Panc1 (cell line): ENCODE results near the gene SMIM15. TPM values are rescaled to one million over a fixed set of nuclear protein-coding genes. Genes with fewer than 3 reads are reported as not detected.
A peak's percentile ranks its signal among the peaks of the same experiment; 100 is the strongest.

Experiments used
- ATAC-seq: fragments of 200-7000 bp; cut with Tn5 transposase; 2 replicates; pipeline ENCODE4 v1.9.1; 2020; ENCODE audit warnings: mild to moderate bottlenecking, moderate library complexity
- BruUV-seq: library from RNA; stranded (reverse); fragments of 400-500 nt; replicated peaks from 2 replicates; lab custom pipeline; 2021; lab: Mats Ljungman, UMichigan
- CTCF ChIA-PET: fragments of 300-600 bp; sonication (Branson Sonifier 250); formaldehyde crosslinking; loops from one replicate; lab custom pipeline; 2022; ENCODE audit warnings: antibody characterized with exemption; lab: Charles Lee
- POLR2A ChIA-PET: fragments of 300-600 bp; sonication (Branson Sonifier 250); formaldehyde crosslinking; loops from one replicate; lab custom pipeline; 2022; ENCODE audit warnings: antibody characterized with exemption; lab: Charles Lee
- DNase-seq: peaks from one replicate; pipeline ENCODE4 v3.0.0-alpha.2; 2010; ENCODE audit warnings: low read depth, low spot score
- H3K27ac ChIP-seq: 2 replicates; pipeline ENCODE4 v1.5.1; 2011; ENCODE audit warnings: mild to moderate bottlenecking, low read length, inconsistent platforms
- H3K27me3 ChIP-seq: fragments of 200-500 bp; sonication (Bioruptor generic); 2 replicates; pipeline ENCODE4 v1.6.0; 2014; ENCODE audit warnings: low read length, inconsistent platforms; ENCODE audit not compliant: control insufficient read depth, insufficient read depth
- H3K36me3 ChIP-seq: fragments of 200-500 bp; sonication (Bioruptor generic); 2 replicates; pipeline ENCODE4 v1.5.1; 2014; ENCODE audit warnings: inconsistent platforms, mild to moderate bottlenecking, low read length, moderate library complexity; ENCODE audit not compliant: control insufficient read depth, insufficient read depth
- H3K4me1 ChIP-seq: 2 replicates; pipeline ENCODE4 v1.5.1; 2011; ENCODE audit warnings: inconsistent platforms, mild to moderate bottlenecking, low read length, moderate library complexity; ENCODE audit not compliant: control insufficient read depth, insufficient read depth
- H3K4me3 ChIP-seq, 2 experiments: 2 replicates each; pipeline ENCODE4 v1.5.1; 2011 to 2012; ENCODE audit warnings: low read depth in 2 of 2, low read length in 2 of 2, mild to moderate bottlenecking in 2 of 2, inconsistent platforms in 1 of 2, moderate library complexity in 1 of 2
- H3K9me3 ChIP-seq: fragments of 200-500 bp; sonication (Bioruptor generic); 2 replicates; pipeline ENCODE4 v1.5.1; 2014; ENCODE audit warnings: low read depth, mild to moderate bottlenecking, inconsistent platforms, low read length, moderate library complexity; ENCODE audit not compliant: control insufficient read depth, insufficient read depth
- POLR2AphosphoS5 ChIP-seq: IDR thresholded peaks from 2 replicates; pipeline ENCODE4 v1.6.1; 2012; ENCODE audit warnings: mild to moderate bottlenecking, low read depth, low read length, moderate library complexity
- SIN3A ChIP-seq: IDR thresholded peaks from 2 replicates; pipeline ENCODE4 v1.6.1; 2012; ENCODE audit warnings: low read depth, mild to moderate bottlenecking, low read length, moderate library complexity, borderline replicate concordance; ENCODE audit not compliant: insufficient read depth
- TCF7L2 ChIP-seq: IDR thresholded peaks from 2 replicates; pipeline ENCODE4 v1.6.1; 2011; ENCODE audit warnings: mild to moderate bottlenecking, low read depth, low read length, inconsistent platforms
- in situ Hi-C: cut with HindIII; loops from 2 replicates; pipeline ENCODE4 v1.10.0; 2016; ENCODE audit warnings: low sequenced_read_pairs, low pct_unique_long_range_greater_than_20kb
- intact Hi-C: fragments of 100-400 bp; cut with micrococcal nuclease; formaldehyde crosslinking; loops from one replicate; pipeline ENCODE4 v1.10.0; 2022; ENCODE audit not compliant: unreplicated experiment
- total RNA-seq: library from RNA; stranded (reverse); gene quantifications from one replicate; pipeline ENCODE4 v1.2.1, GENCODE V29; 2021; ENCODE audit not compliant: unreplicated experiment
- TF ChIP-seq, protein P1 (sequence below), 2 experiments: IDR thresholded peaks; 2 replicates each; pipeline ENCODE4 v1.6.1; 2011 to 2012; ENCODE audit warnings: low read depth in 2 of 2, control low read depth in 1 of 2, low read length in 1 of 2, mild to moderate bottlenecking in 1 of 2, moderate library complexity in 1 of 2; ENCODE audit not compliant: insufficient read depth in 1 of 2
- TF ChIP-seq, protein P2 (sequence below): fragments of 450-650 bp; IDR thresholded peaks from 2 replicates; pipeline ENCODE4 v1.5.1; 2017; ENCODE audit warnings: mild to moderate bottlenecking

SMIM15 gene
- total RNA-seq, 1 experiment from 2014 or later: 77.5 TPM

DNA sequence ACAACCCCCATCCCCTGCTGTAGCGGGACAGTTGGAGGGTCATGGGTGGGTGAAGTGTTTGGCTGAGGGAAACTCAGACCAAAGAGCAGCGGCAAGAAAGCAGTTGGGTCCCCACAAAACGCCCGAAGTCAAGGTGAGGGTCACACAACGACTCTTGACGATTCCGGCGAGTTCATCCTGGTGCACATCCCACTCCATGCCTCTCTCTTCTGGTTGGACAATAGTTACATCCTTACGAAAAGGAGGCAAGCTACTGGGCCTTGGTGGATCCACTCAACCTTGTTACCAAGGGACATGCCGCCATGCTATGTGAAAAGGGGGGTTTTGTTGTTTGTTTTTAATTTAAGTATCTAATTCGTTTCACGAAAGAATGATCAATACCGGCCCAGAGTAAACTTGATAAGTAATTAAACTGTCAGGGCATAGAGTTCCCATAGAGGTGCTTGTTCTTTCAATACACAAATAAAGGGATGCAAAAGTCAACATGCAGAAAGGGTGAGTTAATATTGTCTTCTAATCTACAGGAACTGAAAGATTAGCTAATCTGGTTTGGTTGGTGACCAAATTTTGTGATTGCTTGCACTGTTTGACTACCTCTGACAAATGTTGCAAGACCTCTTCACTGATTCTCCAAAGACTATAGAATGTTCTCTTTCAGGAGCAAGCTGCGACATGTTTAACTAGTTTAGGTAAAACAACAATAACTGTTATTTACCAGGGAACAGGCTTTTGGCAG is 732 bp upstream of the SMIM15 start:
- Histone ChIP-seq H3K9me3 (no peaks in the 10 kb centered on the region), H3K4me1 (peaks cover 30% of the 10 kb centered on the region), H3K36me3 (peaks cover 42% of the 10 kb centered on the region), H3K27me3 (no peaks in the 10 kb centered on the region), H3K27ac (peak overlapping the region; percentile 97), H3K4me3 (peak overlapping the region; percentile 96)
- ChIA-PET CTCF (no interaction called here), POLR2A (interaction anchor here (0.6 to 1.5 kb wide), 3 partner anchors 14 to 659 kb away, joined by 4 to 7 read pairs (median 5); partner anchors contain the start of gene ZSWIM6)
- peak; percentile 64 for ATAC-seq
- TF ChIP-seq TCF7L2: no peak
- TF ChIP-seq, protein P1, sequence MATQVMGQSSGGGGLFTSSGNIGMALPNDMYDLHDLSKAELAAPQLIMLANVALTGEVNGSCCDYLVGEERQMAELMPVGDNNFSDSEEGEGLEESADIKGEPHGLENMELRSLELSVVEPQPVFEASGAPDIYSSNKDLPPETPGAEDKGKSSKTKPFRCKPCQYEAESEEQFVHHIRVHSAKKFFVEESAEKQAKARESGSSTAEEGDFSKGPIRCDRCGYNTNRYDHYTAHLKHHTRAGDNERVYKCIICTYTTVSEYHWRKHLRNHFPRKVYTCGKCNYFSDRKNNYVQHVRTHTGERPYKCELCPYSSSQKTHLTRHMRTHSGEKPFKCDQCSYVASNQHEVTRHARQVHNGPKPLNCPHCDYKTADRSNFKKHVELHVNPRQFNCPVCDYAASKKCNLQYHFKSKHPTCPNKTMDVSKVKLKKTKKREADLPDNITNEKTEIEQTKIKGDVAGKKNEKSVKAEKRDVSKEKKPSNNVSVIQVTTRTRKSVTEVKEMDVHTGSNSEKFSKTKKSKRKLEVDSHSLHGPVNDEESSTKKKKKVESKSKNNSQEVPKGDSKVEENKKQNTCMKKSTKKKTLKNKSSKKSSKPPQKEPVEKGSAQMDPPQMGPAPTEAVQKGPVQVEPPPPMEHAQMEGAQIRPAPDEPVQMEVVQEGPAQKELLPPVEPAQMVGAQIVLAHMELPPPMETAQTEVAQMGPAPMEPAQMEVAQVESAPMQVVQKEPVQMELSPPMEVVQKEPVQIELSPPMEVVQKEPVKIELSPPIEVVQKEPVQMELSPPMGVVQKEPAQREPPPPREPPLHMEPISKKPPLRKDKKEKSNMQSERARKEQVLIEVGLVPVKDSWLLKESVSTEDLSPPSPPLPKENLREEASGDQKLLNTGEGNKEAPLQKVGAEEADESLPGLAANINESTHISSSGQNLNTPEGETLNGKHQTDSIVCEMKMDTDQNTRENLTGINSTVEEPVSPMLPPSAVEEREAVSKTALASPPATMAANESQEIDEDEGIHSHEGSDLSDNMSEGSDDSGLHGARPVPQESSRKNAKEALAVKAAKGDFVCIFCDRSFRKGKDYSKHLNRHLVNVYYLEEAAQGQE (IDR thresholded peaks at IDR 0.05; ENCODE audit: insufficient read depth in 1 of 2, low read depth in 2 of 2, low read length in 1 of 2): no peak
- TF ChIP-seq, protein P2, sequence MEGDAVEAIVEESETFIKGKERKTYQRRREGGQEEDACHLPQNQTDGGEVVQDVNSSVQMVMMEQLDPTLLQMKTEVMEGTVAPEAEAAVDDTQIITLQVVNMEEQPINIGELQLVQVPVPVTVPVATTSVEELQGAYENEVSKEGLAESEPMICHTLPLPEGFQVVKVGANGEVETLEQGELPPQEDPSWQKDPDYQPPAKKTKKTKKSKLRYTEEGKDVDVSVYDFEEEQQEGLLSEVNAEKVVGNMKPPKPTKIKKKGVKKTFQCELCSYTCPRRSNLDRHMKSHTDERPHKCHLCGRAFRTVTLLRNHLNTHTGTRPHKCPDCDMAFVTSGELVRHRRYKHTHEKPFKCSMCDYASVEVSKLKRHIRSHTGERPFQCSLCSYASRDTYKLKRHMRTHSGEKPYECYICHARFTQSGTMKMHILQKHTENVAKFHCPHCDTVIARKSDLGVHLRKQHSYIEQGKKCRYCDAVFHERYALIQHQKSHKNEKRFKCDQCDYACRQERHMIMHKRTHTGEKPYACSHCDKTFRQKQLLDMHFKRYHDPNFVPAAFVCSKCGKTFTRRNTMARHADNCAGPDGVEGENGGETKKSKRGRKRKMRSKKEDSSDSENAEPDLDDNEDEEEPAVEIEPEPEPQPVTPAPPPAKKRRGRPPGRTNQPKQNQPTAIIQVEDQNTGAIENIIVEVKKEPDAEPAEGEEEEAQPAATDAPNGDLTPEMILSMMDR: no peak
- TF ChIP-seq SIN3A: no peak
- TF ChIP-seq POLR2AphosphoS5: no peak
- in situ Hi-C loops (no loop called here), intact Hi-C loops (loop anchor here (10.0 kb wide), 1 partner anchor 492 kb away; no protein-coding TSS in a partner anchor)
- BruUV-seq: no TSS peak
- no peak for DNase-seq

DNA sequence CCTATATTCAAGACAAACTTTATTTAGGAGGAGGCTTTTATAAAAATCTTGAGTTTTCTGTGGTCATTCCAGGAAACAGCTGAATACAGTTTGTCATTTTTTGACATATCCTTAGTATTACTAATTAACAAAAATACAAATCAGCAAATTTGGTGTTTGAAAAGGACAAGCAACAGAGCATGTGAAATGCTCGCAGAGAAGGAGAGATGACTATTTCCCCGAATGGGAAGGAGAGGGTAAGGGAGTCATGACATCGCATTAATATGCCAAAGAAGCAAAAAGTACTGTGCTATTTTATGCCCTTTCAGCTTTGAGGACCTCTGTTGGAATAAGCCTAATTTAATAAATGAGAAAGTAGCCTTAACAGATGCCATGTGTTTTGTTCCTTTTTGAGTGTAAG is 1.8 kb downstream of the SMIM15 start:
- ChIA-PET CTCF (no interaction called here), POLR2A (no interaction called here)
- BruUV-seq: no TSS peak
- peak overlapping the region; percentile 97 for H3K27ac ChIP-seq
- DNase-seq (no peak), ATAC-seq (no peak)
- peak overlapping the region; percentile 96 for H3K4me3 ChIP-seq
- in situ Hi-C loops (no loop called here), intact Hi-C loops (loop anchor here (10.0 kb wide), 1 partner anchor 494 kb away; no protein-coding TSS in a partner anchor)
- H3K4me1 ChIP-seq: peaks cover 30% of the 10 kb centered on the region
- peaks cover 43% of the 10 kb centered on the region for H3K36me3 ChIP-seq
- H3K27me3 ChIP-seq: no peaks in the 10 kb centered on the region
- TF ChIP-seq TCF7L2 (no peak), POLR2AphosphoS5 (no peak), SIN3A (no peak)
- TF ChIP-seq, protein P2: no peak
- TF ChIP-seq, protein P1 (IDR thresholded peaks at IDR 0.05; ENCODE audit: insufficient read depth in 1 of 2, low read depth in 2 of 2, low read length in 1 of 2): no peak
- H3K9me3 ChIP-seq: no peaks in the 10 kb centered on the region
